Fibroblast of pulmonary artery (primary cell): ENCODE results near the gene SLC6A1.

Experiments
- DNase-seq: peaks from one replicate; pipeline ENCODE4 v3.0.0-alpha.2; 2010; ENCODE audit warnings: low read depth
- H3K4me3 ChIP-seq: replicated peaks from 2 replicates; pipeline ENCODE4 v1.5.1; 2011; ENCODE audit warnings: low read depth, mild to moderate bottlenecking, control low read depth, low read length, moderate library complexity
- CTCF ChIP-seq: IDR thresholded peaks from 2 replicates; pipeline ENCODE4 v1.5.1; 2011; ENCODE audit warnings: mild to moderate bottlenecking, control low read depth, low read length, inconsistent platforms; ENCODE audit errors: missing control alignments

SLC6A1 gene

GRCh38 chr3:11002371-11002807 lies 9.8 kb downstream of the SLC6A1 start:
- DNase-seq: no peak
- no peak for TF ChIP-seq CTCF
- no peak overlapping the region for H3K4me3 ChIP-seq

- no peak for DNase-seq
- TF ChIP-seq CTCF: no peak
- no peak overlapping the region for H3K4me3 ChIP-seq
Measured at GRCh38 chr3:11004563-11004962, 12.0 kb downstream of the SLC6A1 start.

- DNase-seq: no peak
- no peak for TF ChIP-seq CTCF
- H3K4me3 ChIP-seq: no peak overlapping the region
Measured at GRCh38 chr3:11005686-11006256, 13.2 kb downstream of the SLC6A1 start.

GRCh38 chr3:11006986-11007933 lies 14.7 kb downstream of the SLC6A1 start:
- no peak for DNase-seq
- no peak for TF ChIP-seq CTCF

GRCh38 chr3:11009898-11010297 lies 17.4 kb downstream of the SLC6A1 start:
- no peak for DNase-seq

More at GRCh38 chr3:11006986-11007933, 14.7 kb downstream of the SLC6A1 start:
- no peak overlapping the region for H3K4me3 ChIP-seq

GRCh38 chr3:11010426-11011165 lies 18.0 kb downstream of the SLC6A1 start:
- H3K4me3 ChIP-seq: no peak overlapping the region
- no peak for DNase-seq
- no peak for TF ChIP-seq CTCF

More at GRCh38 chr3:11009898-11010297, 17.4 kb downstream of the SLC6A1 start:
- TF ChIP-seq CTCF: no peak
- H3K4me3 ChIP-seq: no peak overlapping the region
